ENCODE data around the gene PDGFRB. TPM values are rescaled to one million over a fixed set of nuclear protein-coding genes. Genes with fewer than 3 reads are reported as not detected.

PDGFRB gene
- total RNA-seq, 1 experiment from 2014 or later, result 0.34 TPM

DNA sequence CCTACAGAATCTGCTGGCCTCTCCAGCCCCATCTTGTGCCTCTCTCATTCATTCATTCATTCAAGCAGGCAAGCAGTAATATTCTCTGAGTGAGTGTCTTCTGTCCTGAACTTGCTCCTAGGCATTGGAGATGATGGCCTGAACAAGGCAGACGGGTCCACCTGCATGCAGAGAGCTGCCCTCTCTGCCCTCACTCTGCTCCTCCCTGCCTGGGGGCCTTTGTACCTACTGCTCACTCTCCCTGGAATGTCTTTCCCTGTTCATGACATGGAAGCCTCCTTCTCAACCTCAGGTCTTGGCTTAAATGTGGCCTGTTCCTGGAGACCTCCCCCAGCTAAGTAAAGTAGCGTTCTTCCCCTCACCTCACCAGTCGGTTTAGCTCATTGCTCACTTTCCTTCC lies 17.5 kb upstream of the PDGFRB start:
- no peak for ATAC-seq
- no peak for DNase-seq (ENCODE audit: low read depth, low spot score)
- POLR2A ChIA-PET, result no interaction called here
- H2AFZ ChIP-seq (ENCODE audit: low read depth, low read length, poor library complexity, severe bottlenecking), result no peak overlapping the region
- H3K4me2 ChIP-seq (ENCODE audit: low read length), result no peak overlapping the region
- TF ChIP-seq ELF1 (IDR thresholded peaks at IDR 0.05; ENCODE audit: borderline replicate concordance, low read depth) (no peak), POLR2A (IDR thresholded peaks at IDR 0.05; ENCODE audit: borderline replicate concordance, extremely low read depth, insufficient read depth, insufficient read length) (no peak), FOSL1 (IDR thresholded peaks at IDR 0.05; ENCODE audit: low read depth) (no peak), TCF7L2 (IDR thresholded peaks at IDR 0.05; ENCODE audit: borderline replicate concordance, extremely low read depth, insufficient read depth, insufficient read length) (no peak), CEBPB (IDR thresholded peaks at IDR 0.05; ENCODE audit: low read depth) (no peak), EZH2 (IDR thresholded peaks at IDR 0.05) (no peak), ZNF274 (IDR thresholded peaks at IDR 0.05; ENCODE audit: low read depth, low read length) (no peak), EZH2phosphoT487 (IDR thresholded peaks at IDR 0.05; ENCODE audit: borderline replicate concordance) (no peak), SIN3A (IDR thresholded peaks at IDR 0.05; ENCODE audit: low read depth) (no peak), YY1 (IDR thresholded peaks at IDR 0.05; ENCODE audit: extremely low read depth, insufficient replicate concordance, low read depth, low read length) (no peak), JUND (IDR thresholded peaks at IDR 0.05) (no peak), EGR1 (IDR thresholded peaks at IDR 0.05; ENCODE audit: low read depth) (no peak)
- TF ChIP-seq, protein P1, sequence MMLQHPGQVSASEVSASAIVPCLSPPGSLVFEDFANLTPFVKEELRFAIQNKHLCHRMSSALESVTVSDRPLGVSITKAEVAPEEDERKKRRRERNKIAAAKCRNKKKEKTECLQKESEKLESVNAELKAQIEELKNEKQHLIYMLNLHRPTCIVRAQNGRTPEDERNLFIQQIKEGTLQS (IDR thresholded peaks at IDR 0.05), result no peak
- TF ChIP-seq, protein P2, sequence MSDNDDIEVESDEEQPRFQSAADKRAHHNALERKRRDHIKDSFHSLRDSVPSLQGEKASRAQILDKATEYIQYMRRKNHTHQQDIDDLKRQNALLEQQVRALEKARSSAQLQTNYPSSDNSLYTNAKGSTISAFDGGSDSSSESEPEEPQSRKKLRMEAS (IDR thresholded peaks at IDR 0.05), result no peak
- TF ChIP-seq, protein P3, sequence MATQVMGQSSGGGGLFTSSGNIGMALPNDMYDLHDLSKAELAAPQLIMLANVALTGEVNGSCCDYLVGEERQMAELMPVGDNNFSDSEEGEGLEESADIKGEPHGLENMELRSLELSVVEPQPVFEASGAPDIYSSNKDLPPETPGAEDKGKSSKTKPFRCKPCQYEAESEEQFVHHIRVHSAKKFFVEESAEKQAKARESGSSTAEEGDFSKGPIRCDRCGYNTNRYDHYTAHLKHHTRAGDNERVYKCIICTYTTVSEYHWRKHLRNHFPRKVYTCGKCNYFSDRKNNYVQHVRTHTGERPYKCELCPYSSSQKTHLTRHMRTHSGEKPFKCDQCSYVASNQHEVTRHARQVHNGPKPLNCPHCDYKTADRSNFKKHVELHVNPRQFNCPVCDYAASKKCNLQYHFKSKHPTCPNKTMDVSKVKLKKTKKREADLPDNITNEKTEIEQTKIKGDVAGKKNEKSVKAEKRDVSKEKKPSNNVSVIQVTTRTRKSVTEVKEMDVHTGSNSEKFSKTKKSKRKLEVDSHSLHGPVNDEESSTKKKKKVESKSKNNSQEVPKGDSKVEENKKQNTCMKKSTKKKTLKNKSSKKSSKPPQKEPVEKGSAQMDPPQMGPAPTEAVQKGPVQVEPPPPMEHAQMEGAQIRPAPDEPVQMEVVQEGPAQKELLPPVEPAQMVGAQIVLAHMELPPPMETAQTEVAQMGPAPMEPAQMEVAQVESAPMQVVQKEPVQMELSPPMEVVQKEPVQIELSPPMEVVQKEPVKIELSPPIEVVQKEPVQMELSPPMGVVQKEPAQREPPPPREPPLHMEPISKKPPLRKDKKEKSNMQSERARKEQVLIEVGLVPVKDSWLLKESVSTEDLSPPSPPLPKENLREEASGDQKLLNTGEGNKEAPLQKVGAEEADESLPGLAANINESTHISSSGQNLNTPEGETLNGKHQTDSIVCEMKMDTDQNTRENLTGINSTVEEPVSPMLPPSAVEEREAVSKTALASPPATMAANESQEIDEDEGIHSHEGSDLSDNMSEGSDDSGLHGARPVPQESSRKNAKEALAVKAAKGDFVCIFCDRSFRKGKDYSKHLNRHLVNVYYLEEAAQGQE (IDR thresholded peaks at IDR 0.05; ENCODE audit: low read depth), result no peak
- H3K9me3 ChIP-seq (ENCODE audit: control insufficient read depth in 1 of 2, insufficient read depth in 1 of 2, low read depth in 1 of 2, low read length in 2 of 2), result no peaks in the 10 kb centered on the region
- no peaks in the 10 kb centered on the region for H3K36me3 ChIP-seq (ENCODE audit: control insufficient read depth in 1 of 2, insufficient read depth in 2 of 2, low read length in 2 of 2)
- no peaks in the 10 kb centered on the region for H4K20me1 ChIP-seq (ENCODE audit: insufficient read depth)
- H3K27ac ChIP-seq (ENCODE audit: low read depth, low read length), result no peak overlapping the region
- H3K9me2 ChIP-seq (ENCODE audit: insufficient read depth), result no peaks in the 10 kb centered on the region
- H3K27me3 ChIP-seq (ENCODE audit: insufficient read depth, low read length), result peaks cover 9% of the 10 kb centered on the region
- H3K4me3 ChIP-seq (replicated peaks in 1 of 2; ENCODE audit: low read depth in 1 of 2, low read length in 2 of 2), result no peak overlapping the region
- RAD21 ChIA-PET (ENCODE audit: low non-redundant PET in 1 of 2, low total read pairs in 2 of 2, uncharacterized antibody in 2 of 2, unreplicated experiment in 2 of 2), result no interaction called here
- no peaks in the 10 kb centered on the region for H3K79me2 ChIP-seq (ENCODE audit: insufficient read depth, low read length)
- no TSS peak for BruUV-seq (replicated peaks)
- CTCF ChIA-PET, result no interaction called here
- intact Hi-C loops (cut with micrococcal nuclease), result no loop called here
- no peaks in the 10 kb centered on the region for H3K4me1 ChIP-seq (ENCODE audit: control insufficient read depth in 1 of 2, insufficient read depth in 2 of 2, low read length in 2 of 2)
- no peak overlapping the region for H3K9ac ChIP-seq (ENCODE audit: low read length)

Measured in HCT116 (cell line).